ENCODE measurements around the gene ASPA. TPM values are rescaled to one million over a fixed set of nuclear protein-coding genes. Genes with fewer than 3 reads are reported as not detected.

Gene ASPA
- total and polyA plus RNA-seq, 2 of the 13 experiments (the other 11 are each of a cell fraction or from before 2014, with no cell fraction given) = not detected

DNA sequence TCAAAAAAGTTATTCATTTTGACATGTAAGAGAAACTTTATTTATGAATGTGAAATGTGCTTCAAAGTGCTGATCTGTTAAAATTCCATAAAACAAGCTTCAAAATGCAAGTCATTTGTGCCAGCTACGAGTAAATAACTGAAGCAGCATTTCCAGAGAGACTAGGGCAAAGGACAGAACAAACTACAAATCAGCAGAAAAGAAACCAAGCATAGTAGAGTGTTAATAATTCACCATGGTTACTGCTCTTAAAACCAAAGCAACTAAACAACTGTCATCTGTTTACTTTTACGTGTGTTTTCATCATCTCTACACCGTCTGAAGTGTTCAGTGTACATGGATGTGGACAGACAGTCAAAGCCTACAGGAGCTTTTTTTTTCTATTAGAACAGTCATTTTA lies 1.6 kb upstream of the ASPA start (continued):
- TF ChIP-seq BORCS8-MEF2B (CRISPR knock-in tag; IDR thresholded peaks at IDR 0.05) (no peak), CREB1 (IDR thresholded peaks at IDR 0.05) (peak; percentile 78), CREB1 (CRISPR knock-in tag; IDR thresholded peaks at IDR 0.05) (peak; percentile 70), ARNTL (CRISPR knock-in tag; IDR thresholded peaks at IDR 0.05) (no peak), SETDB1 (CRISPR knock-in tag; IDR thresholded peaks at IDR 0.05; ENCODE audit: borderline replicate concordance) (no peak), ZFP37 (CRISPR knock-in tag; IDR thresholded peaks at IDR 0.05; ENCODE audit: borderline replicate concordance) (no peak), FOXO1 (CRISPR knock-in tag; IDR thresholded peaks at IDR 0.05) (no peak), SIX4 (CRISPR knock-in tag; IDR thresholded peaks at IDR 0.05) (no peak), HMG20B (CRISPR knock-in tag; conservative IDR thresholded peaks at IDR 0.05) (no peak), ASH2L (IDR thresholded peaks at IDR 0.05; ENCODE audit: insufficient read length, low read depth, low read length) (peak; percentile 84), ZNF572 (CRISPR knock-in tag; IDR thresholded peaks at IDR 0.05) (no peak), MAFF (IDR thresholded peaks at IDR 0.05; ENCODE audit: low read depth, low read length) (peak; percentile 99), ZNF816 (CRISPR knock-in tag; IDR thresholded peaks at IDR 0.05; ENCODE audit: borderline replicate concordance) (no peak), SMC3 (IDR thresholded peaks at IDR 0.05; ENCODE audit: low read length) (no peak), NFYB (CRISPR knock-in tag; IDR thresholded peaks at IDR 0.05) (no peak), SCMH1 (CRISPR knock-in tag; IDR thresholded peaks at IDR 0.05; ENCODE audit: borderline replicate concordance) (no peak), ZNF530 (CRISPR knock-in tag; IDR thresholded peaks at IDR 0.05; ENCODE audit: low read depth) (no peak), ERF (CRISPR knock-in tag; IDR thresholded peaks at IDR 0.05) (no peak), HMG20A (CRISPR knock-in tag; IDR thresholded peaks at IDR 0.05; ENCODE audit: borderline replicate concordance) (peak; percentile 56; the same call in 1 of the 2 replicates), IRF2 (CRISPR knock-in tag; IDR thresholded peaks at IDR 0.05) (0 out of 2 replicates have a peak, but pooled peaks have one; percentile 39), MYNN (CRISPR knock-in tag; IDR thresholded peaks at IDR 0.05; ENCODE audit: low read depth) (no peak), TAF1 (CRISPR knock-in tag; IDR thresholded peaks at IDR 0.05) (no peak), ZNF557 (CRISPR knock-in tag; IDR thresholded peaks at IDR 0.05) (no peak), GATAD1 (CRISPR knock-in tag; IDR thresholded peaks at IDR 0.05) (no peak), ZKSCAN1 (IDR thresholded peaks at IDR 0.05; ENCODE audit: low read length) (no peak), ZNF569 (CRISPR knock-in tag; IDR thresholded peaks at IDR 0.05; ENCODE audit: borderline replicate concordance) (no peak), SOX6 (IDR thresholded peaks at IDR 0.05) (no peak), SOX6 (CRISPR knock-in tag; IDR thresholded peaks at IDR 0.05) (no peak; the same call in 1 of the 2 replicates), HDAC1 (CRISPR knock-in tag; IDR thresholded peaks at IDR 0.05) (no peak)
- TF ChIP-seq, protein P1, sequence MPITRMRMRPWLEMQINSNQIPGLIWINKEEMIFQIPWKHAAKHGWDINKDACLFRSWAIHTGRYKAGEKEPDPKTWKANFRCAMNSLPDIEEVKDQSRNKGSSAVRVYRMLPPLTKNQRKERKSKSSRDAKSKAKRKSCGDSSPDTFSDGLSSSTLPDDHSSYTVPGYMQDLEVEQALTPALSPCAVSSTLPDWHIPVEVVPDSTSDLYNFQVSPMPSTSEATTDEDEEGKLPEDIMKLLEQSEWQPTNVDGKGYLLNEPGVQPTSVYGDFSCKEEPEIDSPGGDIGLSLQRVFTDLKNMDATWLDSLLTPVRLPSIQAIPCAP (CRISPR knock-in tag; IDR thresholded peaks at IDR 0.05; ENCODE audit: low read depth) = no peak
- TF ChIP-seq, protein P2, sequence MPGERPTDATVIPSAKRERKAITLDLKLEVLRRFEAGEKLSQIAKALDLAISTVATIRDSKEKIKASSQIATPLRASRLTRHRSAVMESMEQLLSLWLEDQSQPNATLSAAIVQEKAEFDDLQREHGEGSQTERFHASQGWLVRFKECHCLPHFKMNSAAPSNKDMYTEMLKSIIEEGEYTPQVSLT (CRISPR knock-in tag; IDR thresholded peaks at IDR 0.05; ENCODE audit: borderline replicate concordance, low read depth) = no peak
- TF ChIP-seq, protein P3, sequence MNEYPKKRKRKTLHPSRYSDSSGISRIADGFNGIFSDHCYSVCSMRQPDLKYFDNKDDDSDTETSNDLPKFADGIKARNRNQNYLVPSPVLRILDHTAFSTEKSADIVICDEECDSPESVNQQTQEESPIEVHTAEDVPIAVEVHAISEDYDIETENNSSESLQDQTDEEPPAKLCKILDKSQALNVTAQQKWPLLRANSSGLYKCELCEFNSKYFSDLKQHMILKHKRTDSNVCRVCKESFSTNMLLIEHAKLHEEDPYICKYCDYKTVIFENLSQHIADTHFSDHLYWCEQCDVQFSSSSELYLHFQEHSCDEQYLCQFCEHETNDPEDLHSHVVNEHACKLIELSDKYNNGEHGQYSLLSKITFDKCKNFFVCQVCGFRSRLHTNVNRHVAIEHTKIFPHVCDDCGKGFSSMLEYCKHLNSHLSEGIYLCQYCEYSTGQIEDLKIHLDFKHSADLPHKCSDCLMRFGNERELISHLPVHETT (CRISPR knock-in tag; conservative IDR thresholded peaks at IDR 0.05) = no peak
- TF ChIP-seq, protein P4, sequence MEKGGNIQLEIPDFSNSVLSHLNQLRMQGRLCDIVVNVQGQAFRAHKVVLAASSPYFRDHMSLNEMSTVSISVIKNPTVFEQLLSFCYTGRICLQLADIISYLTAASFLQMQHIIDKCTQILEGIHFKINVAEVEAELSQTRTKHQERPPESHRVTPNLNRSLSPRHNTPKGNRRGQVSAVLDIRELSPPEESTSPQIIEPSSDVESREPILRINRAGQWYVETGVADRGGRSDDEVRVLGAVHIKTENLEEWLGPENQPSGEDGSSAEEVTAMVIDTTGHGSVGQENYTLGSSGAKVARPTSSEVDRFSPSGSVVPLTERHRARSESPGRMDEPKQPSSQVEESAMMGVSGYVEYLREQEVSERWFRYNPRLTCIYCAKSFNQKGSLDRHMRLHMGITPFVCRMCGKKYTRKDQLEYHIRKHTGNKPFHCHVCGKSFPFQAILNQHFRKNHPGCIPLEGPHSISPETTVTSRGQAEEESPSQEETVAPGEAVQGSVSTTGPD (CRISPR knock-in tag; IDR thresholded peaks at IDR 0.05) = no peak
